Embryonic facial prominence (tissue), 1 donor: ENCODE data around the gene HSPA1A.
"Not testable (repeated sequence)": the region's sequence is repeated elsewhere in the genome, so short reads cannot be mapped to it uniquely, and the experiment has no call there.

Source experiments
- DNase-seq: peaks from one replicate; pipeline ENCODE4 v3.0.0-alpha.2; 2016; ENCODE audit errors: extremely low spot score

Gene HSPA1A

DNA sequence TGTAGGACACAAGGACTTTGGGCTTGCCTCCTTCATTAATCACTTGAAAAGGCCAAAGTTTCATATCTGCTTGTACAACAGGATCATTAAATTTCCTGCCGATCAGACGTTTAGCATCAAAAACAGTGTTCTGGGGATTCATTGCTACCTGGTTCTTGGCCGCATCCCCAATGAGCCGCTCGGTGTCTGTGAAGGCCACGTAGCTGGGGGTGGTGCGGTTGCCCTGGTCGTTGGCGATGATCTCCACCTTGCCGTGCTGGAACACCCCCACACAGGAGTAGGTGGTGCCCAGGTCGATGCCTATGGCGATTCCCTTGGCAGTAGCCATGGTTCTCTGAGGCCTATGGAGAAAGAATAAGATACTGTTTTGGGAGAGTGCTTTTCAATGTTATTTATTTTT is 3.7 kb upstream of the HSPA1A start:
- DNase-seq = no peak

DNA sequence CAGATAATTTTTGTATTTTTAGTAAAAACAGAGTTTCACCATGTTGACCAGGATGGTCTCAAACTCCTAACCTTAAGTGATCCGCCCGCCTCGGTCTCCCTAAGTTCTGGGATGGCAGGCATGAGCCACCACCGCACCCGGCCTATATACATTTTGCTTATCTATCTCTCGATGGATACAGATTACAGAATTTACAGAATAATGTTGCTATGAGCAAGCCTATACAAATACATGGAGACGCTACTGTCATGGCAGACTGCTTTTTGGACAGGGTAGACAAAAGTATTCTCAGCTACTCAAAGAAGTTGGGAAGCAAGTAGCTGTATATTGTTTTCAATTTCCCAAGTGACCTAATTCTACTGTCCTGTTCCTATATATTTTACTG is 1.9 kb upstream of the HSPA1A start:
- no peak for DNase-seq

DNA sequence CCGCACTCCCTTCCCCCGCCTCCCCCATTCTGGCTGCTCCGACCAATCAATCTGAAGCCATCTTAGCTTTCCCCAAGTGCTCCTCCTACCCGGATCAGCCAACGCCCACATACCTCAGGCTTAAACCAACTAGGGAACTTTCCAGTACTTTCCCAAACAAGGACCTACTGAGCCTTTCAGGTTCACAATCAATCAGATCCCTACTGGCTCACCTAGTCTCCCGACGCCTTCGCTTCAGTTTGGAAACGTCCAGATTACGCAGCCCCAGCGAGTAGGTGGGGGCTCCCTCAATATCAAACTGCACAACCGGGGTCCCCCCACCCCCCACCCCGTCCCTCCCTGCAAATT is 692 bp upstream of the HSPA1A start:
- peak; percentile 94 for DNase-seq

DNA sequence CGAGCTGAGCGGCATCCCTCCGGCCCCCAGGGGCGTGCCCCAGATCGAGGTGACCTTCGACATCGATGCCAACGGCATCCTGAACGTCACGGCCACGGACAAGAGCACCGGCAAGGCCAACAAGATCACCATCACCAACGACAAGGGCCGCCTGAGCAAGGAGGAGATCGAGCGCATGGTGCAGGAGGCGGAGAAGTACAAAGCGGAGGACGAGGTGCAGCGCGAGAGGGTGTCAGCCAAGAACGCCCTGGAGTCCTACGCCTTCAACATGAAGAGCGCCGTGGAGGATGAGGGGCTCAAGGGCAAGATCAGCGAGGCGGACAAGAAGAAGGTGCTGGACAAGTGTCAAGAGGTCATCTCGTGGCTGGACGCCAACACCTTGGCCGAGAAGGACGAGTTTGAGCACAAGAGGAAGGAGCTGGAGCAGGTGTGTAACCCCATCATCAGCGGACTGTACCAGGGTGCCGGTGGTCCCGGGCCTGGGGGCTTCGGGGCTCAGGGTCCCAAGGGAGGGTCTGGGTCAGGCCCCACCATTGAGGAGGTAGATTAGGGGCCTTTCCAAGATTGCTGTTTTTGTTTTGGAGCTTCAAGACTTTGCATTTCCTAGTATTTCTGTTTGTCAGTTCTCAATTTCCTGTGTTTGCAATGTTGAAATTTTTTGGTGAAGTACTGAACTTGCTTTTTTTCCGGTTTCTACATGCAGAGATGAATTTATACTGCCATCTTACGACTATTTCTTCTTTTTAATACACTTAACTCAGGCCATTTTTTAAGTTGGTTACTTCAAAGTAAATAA is 2.0 kb downstream of the HSPA1A start:
- DNase-seq = not testable (repeated sequence)

DNA sequence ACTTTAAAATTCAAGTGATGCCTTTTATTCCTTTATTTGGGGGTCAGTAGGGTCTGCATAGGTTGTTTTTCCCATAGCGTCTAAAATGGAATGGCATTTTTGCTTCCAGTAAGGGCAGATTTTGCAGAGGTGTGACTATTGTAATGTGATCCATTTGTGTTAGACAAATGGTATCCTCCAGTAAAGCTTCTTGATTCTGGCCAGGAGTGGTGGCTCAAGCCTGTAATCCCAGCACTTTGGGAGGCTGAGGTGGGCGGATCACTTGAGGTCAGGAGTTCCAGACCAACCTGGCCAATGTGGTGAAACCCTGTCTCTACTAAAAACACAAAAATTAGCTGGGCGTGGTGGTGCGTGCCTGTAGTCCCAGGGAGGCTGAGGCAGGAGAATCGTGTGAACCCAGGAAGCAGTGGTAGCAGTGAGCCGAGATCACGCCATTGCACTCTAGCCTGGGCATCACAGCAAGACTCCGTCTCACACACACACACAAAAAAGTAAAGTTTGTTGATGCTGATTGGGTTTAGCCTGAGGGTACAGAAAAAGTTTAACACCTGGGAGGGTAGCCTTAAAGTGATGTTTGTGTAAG is 2.7 kb downstream of the HSPA1A start:
- DNase-seq = not testable (repeated sequence)

DNA sequence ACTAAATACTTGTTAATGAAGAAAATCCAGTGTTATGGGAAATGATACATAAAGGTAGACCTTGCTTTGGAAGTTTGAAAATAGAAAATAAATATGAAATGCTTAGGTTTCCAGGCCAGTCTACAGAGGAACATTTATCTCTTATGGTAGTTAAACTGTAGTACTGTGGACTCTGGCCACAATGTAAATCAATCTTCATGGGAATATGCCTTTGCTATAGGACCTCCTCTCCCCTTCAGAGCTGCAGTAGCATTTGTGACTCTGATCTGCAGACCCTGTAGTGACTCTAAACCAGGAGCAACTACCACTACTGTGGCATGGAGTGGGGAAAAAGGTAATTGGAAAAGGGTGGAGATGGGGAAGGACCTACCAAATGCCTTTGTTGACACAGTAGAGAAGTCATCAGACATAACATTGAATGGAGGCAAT is 4.5 kb downstream of the HSPA1A start:
- DNase-seq = no peak

DNA sequence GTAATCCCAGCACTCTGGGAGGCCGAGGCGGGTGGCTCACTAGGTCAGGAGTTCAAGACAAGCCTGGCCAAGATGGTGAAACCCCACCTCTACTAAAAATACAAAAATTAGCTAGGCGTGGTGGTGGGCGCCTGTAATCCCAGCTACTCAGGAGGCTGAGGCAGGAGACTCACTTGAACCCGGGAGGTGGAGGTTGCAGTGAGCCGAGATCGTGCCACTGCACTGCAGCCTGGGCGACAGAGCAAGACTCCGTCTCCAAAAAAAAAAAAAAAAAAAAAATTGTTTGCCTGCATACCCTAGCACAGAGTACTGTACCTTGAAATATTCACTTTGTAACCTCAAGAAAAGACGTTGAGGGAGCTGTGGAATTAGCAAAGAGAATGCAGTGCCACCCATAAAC is 5.1 kb downstream of the HSPA1A start:
- DNase-seq = not testable (repeated sequence)

DNA sequence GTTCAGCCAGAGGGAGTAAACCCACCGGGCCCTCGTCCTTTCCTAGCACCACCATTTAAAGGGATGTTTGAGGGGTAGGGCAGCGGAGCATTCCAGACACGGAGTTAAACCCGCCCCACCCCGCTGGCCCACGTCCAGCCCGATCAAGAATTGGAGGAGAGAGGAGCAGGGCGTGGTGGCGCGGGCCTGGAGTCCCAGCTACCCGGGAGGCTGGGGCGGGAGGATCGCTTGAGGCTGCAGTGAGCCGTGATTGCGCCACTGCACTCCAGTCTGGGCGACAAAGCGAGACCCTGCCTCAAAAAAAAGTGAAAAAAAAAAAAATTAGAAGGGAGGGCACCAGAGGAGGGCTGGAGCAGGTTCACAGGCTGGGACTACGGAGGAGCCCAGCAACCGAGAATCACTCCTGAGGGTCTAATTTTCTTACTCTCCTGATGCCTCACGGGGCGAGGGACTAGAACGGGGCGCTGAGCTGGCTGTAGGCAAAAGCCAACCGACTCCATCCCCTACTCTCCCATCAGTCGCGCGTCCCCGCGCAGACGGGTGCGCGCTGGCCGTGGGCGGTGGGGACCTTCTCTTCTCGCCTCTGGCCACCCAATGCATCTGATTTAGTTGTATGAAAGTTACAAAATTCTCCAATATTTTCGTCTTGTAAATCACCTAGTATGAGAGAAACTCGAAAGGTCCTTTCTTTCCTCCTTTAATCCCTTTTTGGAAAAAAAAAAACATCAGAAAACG is 6.1 kb downstream of the HSPA1A start:
- no peak for DNase-seq

DNA sequence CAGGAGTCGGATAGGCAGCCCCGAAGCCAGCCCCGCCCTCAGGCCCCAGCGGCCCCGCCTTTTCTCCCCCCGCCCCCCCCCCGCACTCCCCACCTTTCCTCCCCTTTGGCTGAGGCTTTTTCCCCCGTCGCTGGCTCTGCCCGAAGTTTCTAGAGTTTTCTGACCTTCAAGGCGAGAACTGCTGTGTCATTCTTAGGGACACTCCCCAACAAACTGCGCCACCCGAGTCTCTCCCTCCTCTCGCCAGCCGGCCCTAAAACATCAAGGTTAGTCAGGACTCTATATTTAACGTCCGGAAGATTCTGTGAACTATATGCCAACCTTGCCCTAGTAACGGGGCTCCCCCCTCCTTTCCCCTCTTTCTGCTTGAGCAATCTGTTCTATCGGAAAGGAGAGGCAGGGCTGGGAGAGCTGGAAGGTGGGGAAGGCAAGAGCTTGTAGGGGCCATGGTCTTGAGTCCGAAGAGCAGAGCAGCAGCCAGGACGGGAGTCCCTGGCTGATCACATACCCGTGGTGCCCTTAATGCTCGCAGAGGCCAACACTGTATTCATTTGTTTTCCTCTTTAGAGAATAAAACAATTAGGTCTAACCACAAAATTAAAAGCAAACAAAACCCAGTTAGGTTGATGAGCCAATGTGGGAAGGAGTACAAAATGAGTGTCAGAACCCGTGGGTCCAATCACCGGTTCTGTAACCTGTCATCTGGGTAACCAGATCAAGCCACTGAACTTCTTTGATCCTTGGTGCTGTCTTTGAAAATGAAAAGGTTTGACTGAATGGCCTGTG is 6.9 kb downstream of the HSPA1A start:
- no peak for DNase-seq

DNA sequence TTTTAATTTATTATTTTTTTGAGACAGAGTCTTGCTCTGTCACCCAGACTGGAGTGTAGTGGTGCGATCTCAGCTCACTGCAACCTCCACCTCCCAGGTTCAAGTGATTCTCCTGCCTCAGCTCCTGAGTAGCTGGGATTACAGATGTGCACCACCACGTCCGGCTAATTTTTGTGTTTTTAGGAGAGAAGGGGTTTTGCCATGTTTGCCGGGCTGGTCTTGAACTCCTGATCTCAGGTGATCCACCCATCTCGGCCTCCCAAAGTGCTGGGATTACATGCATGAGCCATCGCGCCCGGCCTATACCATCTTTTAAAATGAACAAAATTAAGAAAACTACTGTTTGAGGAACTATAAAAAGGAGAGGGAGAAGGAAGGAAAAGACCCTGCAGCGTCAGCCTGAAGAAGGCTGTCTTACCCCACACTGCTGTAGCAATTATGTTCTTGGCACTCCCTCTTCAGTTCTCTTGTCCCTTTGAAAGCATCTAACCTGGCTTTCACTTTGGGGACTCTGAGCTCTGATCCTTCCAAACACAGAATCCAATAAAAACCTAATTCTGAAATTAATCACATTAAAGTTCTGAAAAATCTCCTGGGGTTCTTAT is 8.4 kb downstream of the HSPA1A start:
- DNase-seq = not testable (repeated sequence)

DNA sequence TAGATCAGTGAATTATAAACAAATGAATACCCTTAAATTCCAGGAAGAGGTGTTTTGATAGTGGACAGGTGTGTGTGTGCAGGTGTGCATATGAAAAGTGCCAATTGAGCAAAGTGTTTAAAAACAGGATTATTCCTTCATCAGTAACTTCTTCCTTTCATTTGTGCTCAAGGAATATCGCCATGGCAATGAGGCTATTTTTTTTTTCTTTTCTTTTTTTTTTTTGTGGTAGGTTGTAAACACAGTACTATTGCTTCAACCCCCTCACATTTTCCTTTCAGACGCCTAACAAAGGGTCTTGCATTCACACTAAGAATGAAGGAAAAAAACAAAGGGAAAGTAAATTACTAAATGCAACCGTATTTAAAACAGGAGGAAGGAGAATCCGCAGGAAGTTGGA is 10.2 kb downstream of the HSPA1A start:
- DNase-seq = no peak

DNA sequence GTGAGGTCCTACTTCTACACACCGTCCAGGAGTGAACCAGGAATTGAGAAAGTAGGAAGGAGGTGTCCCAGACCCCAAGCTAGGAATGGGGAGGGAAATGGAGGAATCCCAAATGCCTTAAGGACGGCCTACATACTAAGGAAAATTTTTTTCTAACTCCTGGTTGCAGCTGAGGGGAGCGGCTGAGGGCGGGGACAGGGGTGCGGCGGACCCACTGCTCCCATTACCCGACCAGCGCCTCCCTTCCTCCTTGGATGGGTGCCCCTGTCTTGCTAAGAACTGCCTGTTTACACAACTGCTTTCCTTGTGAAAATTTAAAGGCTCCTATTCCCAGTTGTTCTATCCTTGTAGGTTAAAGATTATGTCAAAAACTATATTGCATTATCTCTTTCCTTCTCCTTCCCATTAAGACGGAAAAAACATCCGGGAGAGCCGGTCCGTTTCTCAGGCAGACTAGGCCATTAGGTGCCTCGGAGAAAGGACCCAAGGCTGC is 11.5 kb downstream of the HSPA1A start:
- DNase-seq = peak; percentile 83

DNA sequence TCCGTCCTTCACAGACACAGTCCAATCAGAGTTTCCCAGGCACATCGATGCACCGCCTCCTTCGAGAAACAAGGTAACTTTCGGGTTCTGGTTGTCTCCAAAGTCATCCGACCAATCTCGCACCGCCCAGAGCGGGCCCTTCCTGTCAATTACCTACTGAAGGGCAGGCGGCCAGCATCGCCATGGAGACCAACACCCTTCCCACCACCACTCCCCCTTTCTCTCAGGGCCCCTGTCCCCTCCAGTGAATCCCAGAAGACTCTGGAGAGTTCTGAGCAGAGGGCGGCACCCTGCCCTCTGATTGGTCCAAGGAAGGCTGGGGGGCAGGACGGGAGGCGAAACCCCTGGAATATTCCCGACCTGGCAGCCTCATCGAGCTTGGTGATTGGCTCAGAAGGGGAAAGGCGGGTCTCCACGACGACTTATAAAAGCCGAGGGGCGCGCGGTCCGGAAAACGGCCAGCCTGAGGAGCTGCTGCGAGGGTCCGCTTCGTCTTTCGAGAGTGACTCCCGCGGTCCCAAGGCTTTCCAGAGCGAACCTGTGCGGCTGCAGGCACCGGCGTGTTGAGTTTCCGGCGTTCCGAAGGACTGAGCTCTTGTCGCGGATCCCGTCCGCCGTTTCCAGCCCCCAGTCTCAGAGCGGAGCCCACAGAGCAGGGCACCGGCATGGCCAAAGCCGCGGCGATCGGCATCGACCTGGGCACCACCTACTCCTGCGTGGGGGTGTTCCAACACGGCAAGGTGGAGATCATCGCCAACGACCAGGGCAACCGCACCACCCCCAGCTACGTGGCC is 12.1 kb downstream of the HSPA1A start, which contains the start of gene HSPA1B:
Gene HSPA1B, plus strand, starts transcription at position 453 of the 794 bp plus-strand sequence. Its CDS starts 213 bp downstream, at position 666.
- peak; percentile 99 for DNase-seq

DNA sequence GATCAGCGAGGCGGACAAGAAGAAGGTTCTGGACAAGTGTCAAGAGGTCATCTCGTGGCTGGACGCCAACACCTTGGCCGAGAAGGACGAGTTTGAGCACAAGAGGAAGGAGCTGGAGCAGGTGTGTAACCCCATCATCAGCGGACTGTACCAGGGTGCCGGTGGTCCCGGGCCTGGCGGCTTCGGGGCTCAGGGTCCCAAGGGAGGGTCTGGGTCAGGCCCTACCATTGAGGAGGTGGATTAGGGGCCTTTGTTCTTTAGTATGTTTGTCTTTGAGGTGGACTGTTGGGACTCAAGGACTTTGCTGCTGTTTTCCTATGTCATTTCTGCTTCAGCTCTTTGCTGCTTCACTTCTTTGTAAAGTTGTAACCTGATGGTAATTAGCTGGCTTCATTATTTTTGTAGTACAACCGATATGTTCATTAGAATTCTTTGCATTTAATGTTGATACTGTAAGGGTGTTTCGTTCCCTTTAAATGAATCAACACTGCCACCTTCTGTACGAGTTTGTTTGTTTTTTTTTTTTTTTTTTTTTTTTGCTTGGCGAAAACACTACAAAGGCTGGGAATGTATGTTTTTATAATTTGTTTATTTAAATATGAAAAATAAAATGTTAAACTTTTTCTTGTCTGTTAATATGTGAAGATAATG is 14.4 kb downstream of the HSPA1A start:
- DNase-seq = no peak

DNA sequence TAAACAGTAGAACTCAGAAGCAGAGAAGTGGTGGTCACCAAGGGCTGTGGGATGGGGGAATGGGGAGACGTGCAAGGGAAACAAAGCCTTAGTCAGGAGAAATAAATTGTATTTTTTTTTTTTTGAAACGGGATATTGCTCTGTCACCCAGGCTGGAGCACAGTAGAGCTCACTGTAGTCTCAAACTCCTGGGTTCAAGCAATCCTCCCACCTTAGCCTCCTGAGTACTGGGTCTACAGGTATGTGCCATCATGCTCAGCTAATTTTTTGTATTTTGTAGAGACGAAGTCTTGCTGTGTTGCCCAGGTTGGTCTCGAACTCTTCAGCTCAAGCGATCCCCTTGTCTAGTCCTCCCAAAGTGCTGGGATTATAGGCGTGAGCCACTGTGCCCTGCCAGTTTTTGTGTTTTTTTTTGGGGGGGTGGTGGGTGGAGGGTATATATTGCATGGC is 15.6 kb downstream of the HSPA1A start:
- no peak for DNase-seq

DNA sequence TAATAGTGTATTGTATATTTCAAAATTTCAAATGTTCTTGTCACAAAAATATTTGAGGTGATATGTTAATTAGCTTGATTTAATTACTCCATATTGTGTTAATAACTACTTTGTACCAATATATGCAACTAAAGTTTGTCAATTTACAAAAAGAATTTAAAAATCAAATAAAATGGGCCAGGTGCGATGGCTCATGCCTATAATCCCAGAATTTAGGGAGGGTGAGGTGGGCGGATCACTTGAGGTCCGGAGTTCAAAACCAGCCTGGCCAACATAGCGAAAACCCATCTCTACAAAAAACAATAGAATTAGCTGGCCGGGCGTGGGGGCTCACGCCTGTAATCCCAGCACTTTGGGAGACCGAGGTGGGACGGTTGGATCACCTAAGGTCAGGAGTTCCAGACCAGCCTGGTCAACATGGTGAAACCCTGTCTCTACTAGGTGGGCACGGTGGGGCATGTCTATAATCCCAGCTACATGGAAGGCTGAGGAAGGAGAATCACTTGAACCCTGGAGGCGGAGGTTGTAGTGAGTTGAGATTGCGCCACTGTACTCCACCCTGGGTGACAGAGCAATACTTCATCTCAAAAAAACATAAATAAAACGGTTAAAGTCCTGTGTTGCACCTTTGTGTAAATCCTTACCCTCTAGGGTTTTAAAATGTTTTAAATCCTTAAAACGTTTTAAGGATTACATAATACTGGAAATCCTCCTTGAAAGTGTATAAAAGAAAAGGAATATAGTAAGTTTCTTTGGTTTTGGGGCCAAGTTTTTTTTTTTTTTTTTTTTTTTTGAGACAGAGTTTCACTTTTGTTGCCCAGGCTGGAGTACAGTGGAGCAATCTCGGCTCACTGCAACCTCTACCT is 16.2 kb downstream of the HSPA1A start:
- no peak for DNase-seq

DNA sequence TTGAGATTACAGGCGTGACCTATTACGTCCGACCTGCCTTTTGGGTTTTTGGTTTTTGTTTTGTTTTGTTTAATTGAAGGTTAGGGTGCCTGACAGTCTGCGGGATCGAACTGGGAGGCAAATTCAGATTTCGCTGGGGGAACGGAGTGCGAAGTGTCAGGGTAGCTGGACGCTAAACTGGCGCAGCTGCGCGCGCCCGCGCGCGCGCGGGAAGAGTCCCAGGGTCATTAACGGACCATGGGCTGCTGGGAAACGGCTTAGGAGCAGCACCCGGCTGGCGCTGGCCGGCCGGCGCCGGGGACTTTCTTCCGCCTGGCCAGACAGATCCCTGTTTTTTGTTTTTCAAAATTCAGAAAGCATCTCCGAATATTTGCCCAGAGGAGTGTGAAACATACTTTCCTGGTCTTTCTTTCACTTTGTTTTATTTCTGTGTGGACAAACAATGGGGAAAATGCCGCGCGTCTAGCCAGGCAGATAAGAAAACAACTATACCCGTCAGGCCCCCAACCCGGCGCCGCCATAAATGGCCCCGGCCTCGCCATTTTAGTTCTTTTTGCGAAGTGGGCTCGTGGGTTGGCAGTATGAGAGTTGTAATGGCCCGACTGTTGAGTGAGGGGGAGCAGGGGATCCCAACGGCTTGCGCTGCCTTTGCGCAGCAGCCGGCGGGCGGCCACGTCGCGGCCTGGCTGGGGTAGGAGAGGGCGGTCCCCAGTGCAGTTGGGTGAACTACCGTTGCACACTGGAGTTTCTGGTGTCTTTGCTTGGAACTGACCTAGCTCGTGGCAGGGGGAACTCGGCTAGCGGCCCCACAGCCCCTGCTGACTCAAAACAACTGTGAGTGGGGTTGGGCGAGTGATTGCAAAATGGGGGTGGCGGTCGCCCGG is 19.3 kb downstream of the HSPA1A start:
- peak; percentile 68 for DNase-seq

DNA sequence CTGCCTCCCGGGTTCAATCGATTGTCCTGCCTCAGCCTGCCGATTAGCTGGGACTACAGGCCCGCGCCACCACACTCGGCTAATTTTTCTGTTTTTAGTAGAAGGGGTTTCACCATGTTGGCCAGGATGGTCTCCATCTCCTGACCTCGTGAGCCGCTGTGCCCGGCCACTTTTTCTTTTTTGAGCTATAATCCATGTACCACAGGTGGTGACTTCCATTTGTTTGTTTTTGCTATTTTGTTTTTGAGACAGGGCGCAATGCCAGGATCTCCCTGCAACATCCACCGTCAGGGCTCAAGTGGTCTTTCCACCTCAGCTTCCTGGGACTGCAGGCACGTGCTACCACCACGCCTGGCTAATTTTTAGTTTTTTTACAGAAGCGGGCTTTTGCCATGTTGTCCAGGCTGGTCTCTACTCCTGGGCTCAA is 20.7 kb downstream of the HSPA1A start:
- no peak for DNase-seq
